Measurements from ENCODE around the gene MAST4.

DNA sequence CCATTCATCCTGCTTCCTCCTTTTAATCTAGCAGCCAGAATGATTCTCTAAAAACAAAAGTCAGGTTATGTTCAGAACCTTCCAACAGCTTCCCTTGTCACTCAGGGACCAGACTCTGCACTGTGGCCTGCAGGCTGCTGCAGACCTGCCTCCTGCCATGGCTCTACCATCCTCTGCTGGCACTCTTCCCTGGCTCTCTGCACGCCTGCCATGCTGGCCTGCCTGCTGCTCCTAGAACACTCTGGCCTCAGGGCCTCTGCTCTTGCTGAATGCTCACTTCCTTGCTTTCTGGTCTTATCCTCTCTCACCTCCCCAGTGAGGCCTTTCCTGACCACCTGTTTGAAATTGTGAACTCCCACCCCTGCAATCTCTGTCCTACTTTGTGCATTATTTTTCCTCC, 451.0 kb downstream of the MAST4 start:
- TF ChIP-seq, protein P1, sequence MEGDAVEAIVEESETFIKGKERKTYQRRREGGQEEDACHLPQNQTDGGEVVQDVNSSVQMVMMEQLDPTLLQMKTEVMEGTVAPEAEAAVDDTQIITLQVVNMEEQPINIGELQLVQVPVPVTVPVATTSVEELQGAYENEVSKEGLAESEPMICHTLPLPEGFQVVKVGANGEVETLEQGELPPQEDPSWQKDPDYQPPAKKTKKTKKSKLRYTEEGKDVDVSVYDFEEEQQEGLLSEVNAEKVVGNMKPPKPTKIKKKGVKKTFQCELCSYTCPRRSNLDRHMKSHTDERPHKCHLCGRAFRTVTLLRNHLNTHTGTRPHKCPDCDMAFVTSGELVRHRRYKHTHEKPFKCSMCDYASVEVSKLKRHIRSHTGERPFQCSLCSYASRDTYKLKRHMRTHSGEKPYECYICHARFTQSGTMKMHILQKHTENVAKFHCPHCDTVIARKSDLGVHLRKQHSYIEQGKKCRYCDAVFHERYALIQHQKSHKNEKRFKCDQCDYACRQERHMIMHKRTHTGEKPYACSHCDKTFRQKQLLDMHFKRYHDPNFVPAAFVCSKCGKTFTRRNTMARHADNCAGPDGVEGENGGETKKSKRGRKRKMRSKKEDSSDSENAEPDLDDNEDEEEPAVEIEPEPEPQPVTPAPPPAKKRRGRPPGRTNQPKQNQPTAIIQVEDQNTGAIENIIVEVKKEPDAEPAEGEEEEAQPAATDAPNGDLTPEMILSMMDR (conservative IDR thresholded peaks at IDR 0.05; ENCODE audit: low read length), result no peak
- TF ChIP-seq EZH2phosphoT487 (IDR thresholded peaks at IDR 0.05; ENCODE audit: borderline replicate concordance, low read depth, low read length), result no peak
